ENCODE results near the gene SH3PXD2B.
"Not testable (repeated sequence)": the region's sequence is repeated elsewhere in the genome, so short reads cannot be mapped to it uniquely, and the experiment has no call there.

SH3PXD2B gene

DNA sequence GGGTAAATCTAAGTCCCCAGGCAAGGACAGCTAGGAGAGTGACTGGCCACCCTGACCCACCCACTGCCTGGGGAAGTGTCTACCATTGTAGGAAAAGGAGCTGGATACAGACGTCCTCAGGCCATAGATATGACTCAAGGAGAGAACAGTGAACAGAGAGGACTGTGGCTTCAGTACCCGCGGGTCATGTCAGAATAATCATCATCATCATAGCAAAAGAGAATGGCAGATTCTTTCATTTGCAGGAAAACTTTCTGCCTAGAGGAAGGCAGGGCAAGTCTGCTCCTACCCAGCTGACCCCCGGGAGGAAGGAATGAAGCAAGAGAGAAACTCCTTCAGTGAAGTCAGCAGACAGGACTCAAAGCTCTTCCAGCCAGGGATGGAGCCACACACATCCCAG, 118.6 kb downstream of the SH3PXD2B start:
- TF ChIP-seq, protein P1, sequence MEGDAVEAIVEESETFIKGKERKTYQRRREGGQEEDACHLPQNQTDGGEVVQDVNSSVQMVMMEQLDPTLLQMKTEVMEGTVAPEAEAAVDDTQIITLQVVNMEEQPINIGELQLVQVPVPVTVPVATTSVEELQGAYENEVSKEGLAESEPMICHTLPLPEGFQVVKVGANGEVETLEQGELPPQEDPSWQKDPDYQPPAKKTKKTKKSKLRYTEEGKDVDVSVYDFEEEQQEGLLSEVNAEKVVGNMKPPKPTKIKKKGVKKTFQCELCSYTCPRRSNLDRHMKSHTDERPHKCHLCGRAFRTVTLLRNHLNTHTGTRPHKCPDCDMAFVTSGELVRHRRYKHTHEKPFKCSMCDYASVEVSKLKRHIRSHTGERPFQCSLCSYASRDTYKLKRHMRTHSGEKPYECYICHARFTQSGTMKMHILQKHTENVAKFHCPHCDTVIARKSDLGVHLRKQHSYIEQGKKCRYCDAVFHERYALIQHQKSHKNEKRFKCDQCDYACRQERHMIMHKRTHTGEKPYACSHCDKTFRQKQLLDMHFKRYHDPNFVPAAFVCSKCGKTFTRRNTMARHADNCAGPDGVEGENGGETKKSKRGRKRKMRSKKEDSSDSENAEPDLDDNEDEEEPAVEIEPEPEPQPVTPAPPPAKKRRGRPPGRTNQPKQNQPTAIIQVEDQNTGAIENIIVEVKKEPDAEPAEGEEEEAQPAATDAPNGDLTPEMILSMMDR (IDR thresholded peaks at IDR 0.05; ENCODE audit: insufficient read depth, missing control alignments) = no peak
- FAIRE-seq (no peak), DNase-seq (ENCODE audit: insufficient read length, low spot score) (no peak)

DNA sequence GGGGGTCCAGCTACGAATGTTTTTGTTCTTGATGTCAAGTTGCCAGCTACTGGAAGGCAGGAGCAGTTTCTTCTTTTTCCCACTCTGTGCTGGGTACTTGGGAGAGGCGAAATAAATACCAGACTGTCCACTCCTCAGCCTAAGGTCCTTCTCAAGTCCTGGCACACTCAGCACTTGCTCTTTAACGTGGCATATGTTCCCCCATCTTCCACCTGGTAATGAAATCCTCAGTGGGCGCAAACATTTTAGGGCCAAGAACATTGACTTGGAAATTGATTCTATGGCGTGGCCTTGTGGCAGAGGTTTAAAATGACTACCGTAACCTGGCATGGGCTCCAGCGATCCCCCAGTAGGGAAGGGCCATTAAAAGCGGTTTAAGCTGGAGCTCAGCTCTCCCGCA, 119.7 kb downstream of the SH3PXD2B start:
- TF ChIP-seq, protein P1 (IDR thresholded peaks at IDR 0.05; ENCODE audit: insufficient read depth, missing control alignments) = no peak
- no peak for FAIRE-seq
- DNase-seq (ENCODE audit: insufficient read length, low spot score) = no peak

- DNase-seq (ENCODE audit: insufficient read length, low spot score) (no peak), FAIRE-seq (no peak)
- TF ChIP-seq, protein P1 (IDR thresholded peaks at IDR 0.05; ENCODE audit: insufficient read depth, missing control alignments) = no peak
These were observed 120.1 kb downstream of the SH3PXD2B start for GRCh38 chr5:172334196-172334595.

DNA sequence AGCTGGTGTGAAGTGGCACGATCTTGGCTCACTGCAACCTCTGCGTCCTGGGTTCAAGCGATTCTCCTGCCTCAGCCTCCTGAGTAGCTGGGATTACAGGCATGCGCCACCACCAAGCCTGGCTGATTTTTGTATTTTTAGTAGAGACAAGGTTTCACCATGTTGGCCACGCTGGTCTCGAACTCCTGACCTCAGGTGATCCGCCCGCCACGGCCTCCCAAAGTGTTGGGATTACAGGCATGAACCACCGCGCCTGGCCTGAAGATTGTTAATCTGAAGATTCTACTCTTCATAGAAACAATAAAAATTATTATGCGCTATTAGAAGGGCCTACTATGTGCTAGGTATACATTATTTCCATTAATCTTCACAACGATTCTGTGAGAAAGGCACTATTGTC, 127.4 kb downstream of the SH3PXD2B start:
- not testable (repeated sequence) for FAIRE-seq; DNase-seq (ENCODE audit: insufficient read length, low spot score)

DNA sequence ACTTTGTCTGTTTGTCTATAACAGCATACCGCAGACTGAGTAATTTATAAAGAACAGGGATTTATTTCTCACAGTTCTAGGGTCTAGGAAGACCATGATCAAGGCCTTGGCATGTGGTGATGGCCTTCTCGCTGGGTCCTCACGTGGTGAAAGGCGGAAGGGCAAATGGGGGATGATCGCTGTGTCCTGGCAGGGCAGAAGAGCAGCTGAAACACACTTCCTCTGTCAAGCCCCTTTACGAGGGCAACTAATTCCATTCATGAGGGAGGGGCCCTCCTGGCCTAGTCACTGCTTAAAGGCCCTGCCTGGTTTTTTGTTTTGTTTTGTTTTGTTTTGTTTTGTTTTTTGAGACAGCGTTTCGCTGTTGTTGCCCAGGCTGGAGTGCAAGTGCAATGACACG, 128.9 kb downstream of the SH3PXD2B start:
- DNase-seq (ENCODE audit: insufficient read length, low spot score) (no peak), FAIRE-seq (no peak)
- TF ChIP-seq, protein P1 (IDR thresholded peaks at IDR 0.05; ENCODE audit: insufficient read depth, missing control alignments) = no peak

GRCh38 chr5:172322028-172322965, 132.0 kb downstream of the SH3PXD2B start:
- no peak for DNase-seq (ENCODE audit: insufficient read length, low spot score)
- no peak for FAIRE-seq
- TF ChIP-seq, protein P1 (IDR thresholded peaks at IDR 0.05; ENCODE audit: insufficient read depth, missing control alignments) = no peak

GRCh38 chr5:172321593-172321992, 132.7 kb downstream of the SH3PXD2B start:
- DNase-seq (ENCODE audit: insufficient read length, low spot score) (no peak), FAIRE-seq (no peak)
- TF ChIP-seq, protein P1 (IDR thresholded peaks at IDR 0.05; ENCODE audit: insufficient read depth, missing control alignments) = no peak
